ENCODE measurements around the gene ADAT3.

The ADAT3 gene

GRCh38 chr19:1906985-1907562, 1.9 kb downstream of the ADAT3 start:
- H3K4me3 ChIP-seq, result no peak overlapping the region
- no peak for TF ChIP-seq CTCF (IDR thresholded peaks at IDR 0.05)
- no peak overlapping the region for H3K27ac ChIP-seq
- no peak for DNase-seq (ENCODE audit: low spot score)

- no peak overlapping the region for H3K27ac ChIP-seq
- no peak for TF ChIP-seq CTCF (IDR thresholded peaks at IDR 0.05)
- no peak for DNase-seq (ENCODE audit: low spot score)
- no peak overlapping the region for H3K4me3 ChIP-seq
These were observed 2.6 kb downstream of the ADAT3 start for GRCh38 chr19:1907563-1908363.

GRCh38 chr19:1908364-1908678, 3.1 kb downstream of the ADAT3 start:
- no peak for DNase-seq (ENCODE audit: low spot score)
- no peak for TF ChIP-seq CTCF (IDR thresholded peaks at IDR 0.05)
- Histone ChIP-seq H3K27ac (no peak overlapping the region), H3K4me3 (no peak overlapping the region)

GRCh38 chr19:1909761-1910080, 4.5 kb downstream of the ADAT3 start:
- TF ChIP-seq CTCF (IDR thresholded peaks at IDR 0.05), result no peak
- Histone ChIP-seq H3K4me3 (no peak overlapping the region), H3K27ac (no peak overlapping the region)
- DNase-seq (ENCODE audit: low spot score), result no peak

- Histone ChIP-seq H3K27ac (no peak overlapping the region), H3K4me3 (no peak overlapping the region)
- TF ChIP-seq CTCF (IDR thresholded peaks at IDR 0.05), result no peak
- DNase-seq (ENCODE audit: low spot score), result no peak
These were observed 5.0 kb downstream of the ADAT3 start for GRCh38 chr19:1910177-1910576.

GRCh38 chr19:1911098-1911497, 5.9 kb downstream of the ADAT3 start:
- TF ChIP-seq CTCF (IDR thresholded peaks at IDR 0.05), result no peak
- Histone ChIP-seq H3K27ac (no peak overlapping the region), H3K4me3 (no peak overlapping the region)
- DNase-seq (ENCODE audit: low spot score), result no peak

GRCh38 chr19:1911995-1912394, 6.8 kb downstream of the ADAT3 start:
- H3K4me3 ChIP-seq, result no peak overlapping the region
- no peak for TF ChIP-seq CTCF (IDR thresholded peaks at IDR 0.05)
- H3K27ac ChIP-seq, result no peak overlapping the region
- no peak for DNase-seq (ENCODE audit: low spot score)
